Activated CD4-positive, alpha-beta T cell treated with anti-CD3 and anti-CD28 coated beads, Interleukin-2, amount 10 ng/mL, durations not matched to agents 24 days and 14 days (primary cell): ENCODE results near the gene LDB1. TPM values are rescaled to one million over a fixed set of nuclear protein-coding genes. Genes with fewer than 3 reads are reported as not detected.
A peak's percentile ranks its signal among the peaks of the same experiment; 100 is the strongest.

Experiments used
- DNase-seq: peaks from one replicate; pipeline ENCODE4 v3.0.0; 2022
- H3K27ac Mint-ChIP-seq: one replicate; pipeline ENCODE4 v1.8.0; 2022; ENCODE audit warnings: mild to moderate bottlenecking, mixed read lengths
- H3K27me3 Mint-ChIP-seq: one replicate; pipeline ENCODE4 v1.8.0; 2022; ENCODE audit warnings: mixed read lengths
- H3K36me3 Mint-ChIP-seq: one replicate; pipeline ENCODE4 v1.8.0; 2022; ENCODE audit warnings: low read depth, mild to moderate bottlenecking, mixed read lengths
- H3K4me1 Mint-ChIP-seq: one replicate; pipeline ENCODE4 v1.8.0; 2021; ENCODE audit warnings: mixed read lengths
- H3K4me3 Mint-ChIP-seq: one replicate; pipeline ENCODE4 v1.8.0; 2022; ENCODE audit warnings: mild to moderate bottlenecking, moderate library complexity, mixed read lengths
- H3K9me3 Mint-ChIP-seq: one replicate; pipeline ENCODE4 v1.8.0; 2021; ENCODE audit warnings: mixed read lengths
- intact Hi-C: fragments of 100-400 bp; cut with micrococcal nuclease; formaldehyde crosslinking; loops from one replicate; pipeline ENCODE4 v1.15.1; 2023
- total RNA-seq: library from RNA; stranded (reverse); gene quantifications from 2 replicates; pipeline ENCODE4 v1.2.3, GENCODE V29; 2022

Gene LDB1
- total RNA-seq, result 76.4 and 78.2 TPM in 2 replicates

- H3K9me3 Mint-ChIP-seq, result no peaks in the 10 kb centered on the region
- peak; percentile 91 for DNase-seq
- peak within 1 kb of the TSS; percentile 98 for H3K27ac Mint-ChIP-seq
- H3K4me3 Mint-ChIP-seq, result peak within 1 kb of the TSS; percentile 94
- intact Hi-C loops, result loop anchor here (2.0 kb wide), 1 partner anchor 56 kb away; the partner anchor contains the start of gene HPS6
- H3K27me3 Mint-ChIP-seq, result no peaks in the 10 kb centered on the region
- peaks cover 5% of the 10 kb centered on the region for H3K36me3 Mint-ChIP-seq
- H3K4me1 Mint-ChIP-seq, result peaks cover 49% of the 10 kb centered on the region
Measured at GRCh38 chr10:102120142-102120990, at the start of gene LDB1. Gene LDB1, minus strand, starts transcription at chr10:102120368. Its CDS starts 258 bp downstream, at chr10:102120110.

- Mint-ChIP-seq H3K9me3 (no peaks in the 10 kb centered on the region), H3K27ac (no peak overlapping the region), H3K27me3 (peaks cover 2% of the 10 kb centered on the region), H3K36me3 (peaks cover 12% of the 10 kb centered on the region), H3K4me3 (no peak overlapping the region), H3K4me1 (peaks cover 8% of the 10 kb centered on the region)
- intact Hi-C loops, result loop anchor here (2.0 to 5.0 kb wide), 3 partner anchors 179 to 309 kb away; partner anchors contain the start of gene NFKB2
- DNase-seq, result no peak
Measured at GRCh38 chr10:102167861-102168260, 47.7 kb upstream of the LDB1 start.

DNA sequence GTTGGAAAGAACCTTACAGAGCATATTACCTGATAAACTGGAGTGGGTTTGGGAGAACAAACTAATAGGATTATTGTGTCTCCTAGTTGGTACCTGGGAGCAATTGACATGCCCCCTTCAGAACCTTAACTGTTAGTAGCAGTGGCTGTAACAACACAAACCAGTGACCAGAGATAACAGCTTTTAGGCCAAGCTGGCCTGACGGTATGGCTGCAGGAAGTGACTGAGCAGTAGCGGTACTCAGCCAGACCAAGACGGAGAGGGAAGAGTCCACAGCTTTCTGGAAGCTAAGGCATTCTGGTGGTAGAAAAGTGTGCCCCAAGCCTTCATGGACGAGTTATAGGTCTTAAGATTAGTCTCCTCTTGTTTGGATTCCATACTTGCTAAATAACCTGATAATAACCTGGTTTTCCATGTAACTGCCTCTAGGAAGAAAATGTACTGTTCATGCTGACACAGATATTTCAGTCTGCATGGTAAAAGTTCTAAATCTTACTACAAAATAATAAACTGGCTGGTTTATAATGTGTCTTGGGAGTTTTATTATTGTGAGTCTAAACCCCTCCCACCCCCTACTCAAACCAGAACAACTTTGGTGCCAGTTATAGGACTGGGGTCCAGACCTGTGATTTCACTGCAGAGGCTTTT lies 43.3 kb upstream of the LDB1 start:
- Mint-ChIP-seq H3K36me3 (peaks cover 46% of the 10 kb centered on the region), H3K27ac (no peak overlapping the region)
- intact Hi-C loops, result no loop called here

GRCh38 chr10:102159831-102160230 lies 39.7 kb upstream of the LDB1 start:
- peaks cover 29% of the 10 kb centered on the region for H3K4me1 Mint-ChIP-seq
- no peak overlapping the region for H3K27ac Mint-ChIP-seq
- intact Hi-C loops, result loop anchor here (10.0 kb wide), 1 partner anchor 485 kb away; the partner anchor contains the start of gene TRIM8
- peaks cover 76% of the 10 kb centered on the region for H3K36me3 Mint-ChIP-seq
- DNase-seq, result no peak
- no peaks in the 10 kb centered on the region for H3K9me3 Mint-ChIP-seq
- no peaks in the 10 kb centered on the region for H3K27me3 Mint-ChIP-seq
- H3K4me3 Mint-ChIP-seq, result no peak overlapping the region

More for the DNA sequence above, 43.3 kb upstream of the LDB1 start:
- Mint-ChIP-seq H3K27me3 (no peaks in the 10 kb centered on the region), H3K4me3 (no peak overlapping the region), H3K4me1 (peaks cover 10% of the 10 kb centered on the region), H3K9me3 (no peaks in the 10 kb centered on the region)
- DNase-seq, result no peak

DNA sequence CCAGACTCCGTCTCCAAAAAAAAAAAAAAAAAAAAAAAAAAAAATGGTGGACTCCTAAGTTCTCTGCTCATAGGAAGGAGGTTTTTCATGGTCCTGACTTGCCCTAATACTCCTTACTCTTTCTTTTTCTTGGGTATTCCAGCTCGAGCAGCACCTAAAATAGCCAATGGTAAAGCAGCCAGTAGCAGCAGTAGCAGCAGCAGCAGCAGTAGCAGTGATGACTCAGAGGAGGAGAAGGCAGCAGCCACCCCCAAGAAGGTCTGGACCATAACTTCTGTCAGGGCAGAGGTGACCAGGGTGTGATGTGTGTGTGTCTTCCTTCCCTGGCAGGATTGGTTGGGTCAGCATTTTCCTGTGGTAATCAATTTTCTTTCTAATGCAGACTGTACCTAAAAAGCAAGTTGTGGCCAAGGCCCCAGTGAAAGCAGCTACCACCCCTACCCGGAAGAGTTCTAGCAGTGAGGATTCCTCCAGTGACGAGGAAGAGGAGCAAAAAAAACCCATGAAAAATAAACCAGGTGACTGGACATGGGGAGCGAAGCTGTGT lies 39.0 kb upstream of the LDB1 start:
- Mint-ChIP-seq H3K27me3 (no peaks in the 10 kb centered on the region), H3K4me3 (no peak overlapping the region), H3K4me1 (peaks cover 31% of the 10 kb centered on the region), H3K27ac (no peak overlapping the region), H3K36me3 (peaks cover 81% of the 10 kb centered on the region), H3K9me3 (no peaks in the 10 kb centered on the region)
- DNase-seq, result no peak
- intact Hi-C loops, result loop anchor here (10.0 kb wide), 1 partner anchor 486 kb away; the partner anchor contains the start of gene TRIM8

- Mint-ChIP-seq H3K27me3 (peaks cover under 1% of the 10 kb centered on the region), H3K4me1 (peaks cover 39% of the 10 kb centered on the region), H3K27ac (peak overlapping the region; percentile 13), H3K4me3 (no peak overlapping the region), H3K9me3 (no peaks in the 10 kb centered on the region), H3K36me3 (peaks cover 88% of the 10 kb centered on the region)
- no peak for DNase-seq
- intact Hi-C loops, result loop anchor here (10.0 kb wide), 1 partner anchor 488 kb away; the partner anchor contains the start of gene TRIM8
Measured at GRCh38 chr10:102157224-102157623, 37.1 kb upstream of the LDB1 start.

DNA sequence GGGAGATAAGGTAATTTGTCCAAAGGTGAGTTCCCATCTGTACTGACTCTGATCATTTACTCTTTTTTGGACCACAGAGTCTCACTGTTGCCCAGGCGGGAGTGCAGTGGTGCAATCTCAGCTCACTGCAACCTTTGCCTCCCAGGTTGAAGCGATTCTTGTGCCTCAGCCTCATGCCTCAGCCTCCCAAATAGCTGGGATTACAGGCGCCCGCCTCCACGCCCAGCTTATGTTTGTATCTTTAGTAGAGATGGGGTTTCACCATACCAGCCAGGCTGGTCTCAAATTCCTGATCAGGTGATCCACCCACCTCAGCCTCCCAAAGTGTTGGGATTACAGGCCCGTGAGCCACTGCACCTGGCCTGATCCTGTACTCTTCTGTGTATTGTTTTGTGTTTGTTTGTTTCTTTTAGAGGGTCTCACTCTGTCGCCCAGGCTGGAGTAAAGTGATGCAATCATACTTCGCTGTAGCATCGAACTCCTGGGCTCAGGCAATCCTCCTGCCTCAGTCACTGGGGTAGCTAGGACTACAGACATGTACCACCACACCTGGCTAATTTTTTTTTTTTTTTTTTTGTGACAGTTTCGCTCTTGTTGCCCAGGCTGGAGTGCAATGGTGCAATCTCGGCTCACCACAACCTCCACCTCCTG lies 34.4 kb upstream of the LDB1 start:
- Mint-ChIP-seq H3K36me3 (peaks cover 87% of the 10 kb centered on the region), H3K4me1 (peaks cover 55% of the 10 kb centered on the region), H3K9me3 (no peaks in the 10 kb centered on the region), H3K27me3 (peaks cover 2% of the 10 kb centered on the region), H3K27ac (peak overlapping the region; percentile 60), H3K4me3 (peak overlapping the region; percentile 69)
- intact Hi-C loops, result loop anchor here (5.0 to 10.0 kb wide), 2 partner anchors 298 to 490 kb away; partner anchors contain the start of genes C10orf95 and TRIM8
- DNase-seq, result no peak

DNA sequence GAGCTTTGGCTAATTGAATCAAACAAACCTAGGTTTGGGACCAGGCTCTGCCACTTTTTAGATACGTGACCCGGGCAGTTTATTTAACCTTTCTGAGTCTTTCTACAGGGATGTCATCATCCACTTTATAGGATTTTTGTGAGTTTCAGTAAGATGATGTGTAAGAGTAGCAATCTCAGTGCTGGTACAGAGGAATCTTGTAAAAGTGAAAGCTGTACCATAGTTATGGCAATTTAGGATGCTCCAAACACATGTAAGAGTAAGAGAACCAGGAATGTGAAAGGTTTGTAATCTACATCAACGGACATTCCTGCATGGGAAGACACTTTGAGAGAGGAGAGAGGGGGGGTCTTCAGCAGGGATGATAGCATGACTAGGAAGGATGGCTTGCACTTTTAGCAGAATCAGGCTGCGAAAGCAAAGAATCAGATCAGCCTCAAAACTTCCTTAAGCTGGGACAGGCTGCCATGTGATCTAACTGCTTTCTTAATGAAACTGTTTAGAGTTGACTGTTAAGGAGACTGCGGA lies 33.0 kb upstream of the LDB1 start:
- H3K4me3 Mint-ChIP-seq, result peak overlapping the region; percentile 99
- intact Hi-C loops, result loop anchor here (2.0 to 10.0 kb wide), 3 partner anchors 88 to 492 kb away; partner anchors contain the start of genes C10orf95, HPS6 and TRIM8
- DNase-seq, result no peak
- H3K36me3 Mint-ChIP-seq, result peaks cover 85% of the 10 kb centered on the region
- H3K27me3 Mint-ChIP-seq, result peaks cover 2% of the 10 kb centered on the region
- no peaks in the 10 kb centered on the region for H3K9me3 Mint-ChIP-seq
- H3K4me1 Mint-ChIP-seq, result peaks cover 49% of the 10 kb centered on the region
- peak overlapping the region; percentile 99 for H3K27ac Mint-ChIP-seq

DNA sequence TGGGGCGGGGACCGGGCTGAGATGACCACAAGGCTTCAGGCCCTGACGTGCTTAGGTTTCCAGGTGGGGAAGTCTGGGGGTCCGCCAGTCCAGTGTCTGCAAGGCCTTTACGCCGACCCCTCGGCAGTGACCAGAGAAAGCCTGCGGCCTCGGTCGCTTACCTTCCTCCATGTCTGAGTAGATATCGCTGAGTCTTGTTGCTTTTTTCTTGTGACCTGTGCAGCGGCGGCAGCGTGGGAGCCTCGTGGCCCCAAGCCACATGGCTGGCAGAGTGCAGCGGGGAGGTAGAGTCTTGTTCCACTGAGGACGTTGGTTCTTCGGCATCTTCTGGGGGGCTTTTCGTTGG lies 32.4 kb upstream of the LDB1 start:
- peak overlapping the region; percentile 99 for H3K4me3 Mint-ChIP-seq
- no peaks in the 10 kb centered on the region for H3K9me3 Mint-ChIP-seq
- H3K27ac Mint-ChIP-seq, result peak overlapping the region; percentile 99
- H3K36me3 Mint-ChIP-seq, result peaks cover 86% of the 10 kb centered on the region
- H3K27me3 Mint-ChIP-seq, result peaks cover 2% of the 10 kb centered on the region
- intact Hi-C loops, result loop anchor here (1.0 to 10.0 kb wide), 9 partner anchors 17 to 492 kb away; partner anchors contain the start of genes ACTR1A, C10orf95, FBXL15 and HPS6
- H3K4me1 Mint-ChIP-seq, result peaks cover 48% of the 10 kb centered on the region
- DNase-seq, result no peak

GRCh38 chr10:102151774-102152544 lies 31.8 kb upstream of the LDB1 start, which contains the start of gene NOLC1:
Gene NOLC1, plus strand, starts transcription at chr10:102152389. Its CDS starts 22 bp downstream, at chr10:102152411.
- DNase-seq, result peak; percentile 100
- Mint-ChIP-seq H3K36me3 (peaks cover 86% of the 10 kb centered on the region), H3K4me1 (peaks cover 45% of the 10 kb centered on the region), H3K27me3 (peaks cover 2% of the 10 kb centered on the region), H3K9me3 (no peaks in the 10 kb centered on the region), H3K4me3 (peak within 1 kb of the TSS; percentile 99), H3K27ac (peak within 1 kb of the TSS; percentile 99)
- intact Hi-C loops, result loop anchor here (1.0 to 10.0 kb wide), 9 partner anchors 17 to 493 kb away; partner anchors contain the start of genes ACTR1A, C10orf95, FBXL15 and HPS6

DNA sequence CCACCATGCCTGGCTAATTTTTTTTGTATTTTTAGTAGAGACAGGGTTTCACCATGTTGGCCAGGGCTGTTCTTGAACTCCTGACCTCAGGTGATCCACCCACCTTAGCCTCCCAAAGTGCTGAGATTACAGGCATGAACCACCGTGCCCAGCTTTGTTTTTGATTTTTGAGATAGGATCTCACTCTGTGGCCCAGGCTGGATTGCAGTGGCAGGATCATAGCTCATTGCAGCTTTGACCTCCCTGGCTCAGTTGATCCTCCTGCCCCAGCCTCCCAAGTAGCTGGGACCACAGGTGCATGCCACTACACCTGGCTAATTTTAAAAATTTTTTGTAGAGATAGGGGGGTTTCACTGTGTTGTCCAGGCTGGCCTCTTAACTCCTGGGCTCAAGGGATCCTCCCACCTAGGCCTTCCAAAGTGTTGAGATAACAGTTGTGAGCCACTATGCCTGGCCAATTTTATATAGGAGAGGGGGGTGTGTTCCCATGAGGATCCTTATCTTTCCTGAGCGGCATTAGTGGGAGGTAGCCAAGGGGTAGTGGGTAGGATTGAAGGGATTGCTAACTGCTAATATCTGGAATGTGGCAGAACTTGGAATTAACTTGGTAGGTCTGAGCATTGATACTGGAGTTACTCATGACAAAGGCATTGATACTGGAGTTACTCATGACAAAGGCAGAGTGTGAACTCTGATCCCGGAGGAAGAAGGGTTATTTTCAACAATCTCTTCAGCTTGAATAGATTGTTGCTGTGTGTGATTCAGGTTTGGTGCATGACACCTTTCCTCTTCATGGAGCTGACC lies 31.0 kb upstream of the LDB1 start:
- H3K27me3 Mint-ChIP-seq, result peaks cover 2% of the 10 kb centered on the region
- H3K36me3 Mint-ChIP-seq, result peaks cover 83% of the 10 kb centered on the region
- peak overlapping the region; percentile 99 for H3K27ac Mint-ChIP-seq
- H3K4me3 Mint-ChIP-seq, result peak overlapping the region; percentile 99
- intact Hi-C loops, result loop anchor here (5.0 to 10.0 kb wide), 2 partner anchors 301 to 494 kb away; partner anchors contain the start of genes C10orf95 and TRIM8
- peaks cover 41% of the 10 kb centered on the region for H3K4me1 Mint-ChIP-seq
- no peaks in the 10 kb centered on the region for H3K9me3 Mint-ChIP-seq
- DNase-seq, result no peak
